Nephron progenitor cell (in vitro differentiated cells): Measurements from ENCODE around the gene BAIAP2L2.

Experiments
- DNase-seq: peaks from one replicate; pipeline ENCODE4 v3.0.0; 2021
- H3K27ac Mint-ChIP-seq: 2 replicates; pipeline ENCODE4 v1.8.0; 2021; ENCODE audit warnings: mild to moderate bottlenecking, moderate library complexity, mixed read lengths
- H3K27me3 Mint-ChIP-seq: 2 replicates; pipeline ENCODE4 v1.8.0; 2021; ENCODE audit warnings: mild to moderate bottlenecking, low read depth, mixed read lengths; ENCODE audit not compliant: poor library complexity
- H3K36me3 Mint-ChIP-seq: 2 replicates; pipeline ENCODE4 v1.8.0; 2021; ENCODE audit warnings: low read depth, mixed read lengths
- H3K4me1 Mint-ChIP-seq: 2 replicates; pipeline ENCODE4 v1.8.0; 2021; ENCODE audit warnings: mixed read lengths
- H3K4me3 Mint-ChIP-seq: 2 replicates; pipeline ENCODE4 v1.8.0; 2021; ENCODE audit warnings: mild to moderate bottlenecking, moderate library complexity, mixed read lengths
- H3K9me3 Mint-ChIP-seq: 2 replicates; pipeline ENCODE4 v1.8.0; 2021; ENCODE audit warnings: mild to moderate bottlenecking, moderate library complexity, mixed read lengths
- CTCF ChIP-seq: fragments of 200-600 bp; sonication (generic); IDR thresholded peaks from 2 replicates; pipeline ENCODE4 v1.5.0; 2021; ENCODE audit warnings: antibody characterized with exemption

BAIAP2L2 gene

GRCh38 chr22:38085056-38085455 is 25.4 kb downstream of the BAIAP2L2 start:
- Mint-ChIP-seq H3K27me3 (peaks cover 29% of the 10 kb centered on the region), H3K9me3 (no peaks in the 10 kb centered on the region), H3K36me3 (no peaks in the 10 kb centered on the region), H3K4me1 (peaks cover 16% of the 10 kb centered on the region), H3K4me3 (no peak overlapping the region), H3K27ac (no peak overlapping the region)
- DNase-seq: no peak
- TF ChIP-seq CTCF: no peak

DNA sequence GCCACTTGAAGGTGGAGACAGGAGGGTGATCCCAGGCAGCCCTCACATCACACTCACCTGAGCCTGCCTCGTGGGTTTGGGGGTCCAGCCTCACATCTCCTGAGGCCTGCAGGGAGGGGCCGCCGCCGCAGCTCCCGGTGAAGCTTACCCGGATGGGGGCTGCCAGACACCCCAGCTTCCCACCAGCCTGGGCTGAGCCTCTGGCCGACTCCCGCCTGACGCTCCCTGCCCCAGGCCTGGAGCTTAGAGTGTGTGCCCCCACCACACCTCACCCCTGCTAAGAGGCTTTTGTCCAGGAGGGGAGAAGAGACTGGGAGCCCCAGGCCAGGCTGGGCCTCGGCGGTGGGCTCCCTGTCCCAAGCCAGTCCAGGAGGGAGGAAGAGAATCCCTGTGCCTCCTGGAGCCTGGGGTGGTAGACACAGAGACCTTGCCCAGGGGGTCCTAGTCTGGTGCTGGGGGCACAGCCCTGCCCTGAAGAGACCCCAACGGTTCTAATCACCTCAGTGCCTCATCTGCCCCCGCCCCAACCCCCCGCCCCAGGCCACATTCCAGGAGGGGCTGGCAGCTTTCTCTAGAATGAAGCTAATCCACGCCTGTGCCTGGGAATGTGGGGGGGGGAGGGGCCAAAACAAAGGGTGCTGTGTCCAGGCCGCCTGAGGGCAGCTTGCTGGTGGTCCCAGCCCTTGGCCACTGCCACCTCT is 26.4 kb downstream of the BAIAP2L2 start, which contains the start of gene SLC16A8:
SLC16A8 (minus strand) TSS at position 254 of the 701 bp plus-strand sequence. CDS start 1,311 bp downstream, outside the sequence.
- H3K27me3 Mint-ChIP-seq: peaks cover 33% of the 10 kb centered on the region

DNA sequence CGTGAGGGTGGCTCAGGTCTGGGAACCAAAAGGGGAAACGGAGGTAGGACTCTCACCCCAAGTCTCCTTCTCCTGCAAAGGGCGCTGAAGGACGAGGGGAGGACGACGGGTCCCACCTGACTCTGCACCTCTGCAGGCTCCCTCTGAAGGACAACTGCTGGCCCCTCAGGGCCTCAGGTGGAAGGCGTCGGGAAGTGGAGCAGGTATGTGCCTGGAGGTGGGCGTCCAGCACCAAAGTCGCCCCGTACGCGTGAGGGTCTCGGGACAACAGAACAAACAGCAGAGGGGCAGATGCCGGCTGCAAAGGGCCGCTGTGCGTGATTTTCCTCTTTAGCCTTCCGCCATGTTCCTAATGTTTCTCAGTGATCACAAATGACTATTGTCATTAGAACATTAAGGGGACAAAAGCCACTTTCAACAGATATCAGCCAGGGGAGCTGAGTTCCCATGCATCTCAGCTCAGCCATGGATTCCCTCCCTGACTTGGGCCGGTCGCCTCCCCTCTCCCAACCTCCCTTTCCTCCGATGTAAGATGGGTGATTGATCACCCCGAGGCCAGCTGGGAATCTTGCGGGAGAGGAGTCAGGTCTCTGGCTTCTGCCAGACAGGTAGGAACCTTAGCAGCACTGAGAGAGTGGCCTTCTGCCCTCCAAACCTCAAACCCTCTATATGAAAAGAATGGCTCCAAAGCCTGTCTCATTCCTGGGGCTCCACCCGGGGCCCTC is 27.3 kb downstream of the BAIAP2L2 start:
- TF ChIP-seq CTCF: no peak
- Mint-ChIP-seq H3K4me1 (peaks cover 16% of the 10 kb centered on the region), H3K36me3 (no peaks in the 10 kb centered on the region), H3K9me3 (no peaks in the 10 kb centered on the region), H3K27me3 (peaks cover 33% of the 10 kb centered on the region), H3K4me3 (no peak overlapping the region), H3K27ac (no peak overlapping the region)
- no peak for DNase-seq

More for the DNA sequence above, 26.4 kb downstream of the BAIAP2L2 start, which contains the start of gene SLC16A8:
- TF ChIP-seq CTCF: no peak
- Mint-ChIP-seq H3K9me3 (no peaks in the 10 kb centered on the region), H3K36me3 (no peaks in the 10 kb centered on the region), H3K4me3 (no peak within 1 kb of the TSS), H3K27ac (no peak within 1 kb of the TSS), H3K4me1 (peaks cover 16% of the 10 kb centered on the region)
- no peak for DNase-seq

DNA sequence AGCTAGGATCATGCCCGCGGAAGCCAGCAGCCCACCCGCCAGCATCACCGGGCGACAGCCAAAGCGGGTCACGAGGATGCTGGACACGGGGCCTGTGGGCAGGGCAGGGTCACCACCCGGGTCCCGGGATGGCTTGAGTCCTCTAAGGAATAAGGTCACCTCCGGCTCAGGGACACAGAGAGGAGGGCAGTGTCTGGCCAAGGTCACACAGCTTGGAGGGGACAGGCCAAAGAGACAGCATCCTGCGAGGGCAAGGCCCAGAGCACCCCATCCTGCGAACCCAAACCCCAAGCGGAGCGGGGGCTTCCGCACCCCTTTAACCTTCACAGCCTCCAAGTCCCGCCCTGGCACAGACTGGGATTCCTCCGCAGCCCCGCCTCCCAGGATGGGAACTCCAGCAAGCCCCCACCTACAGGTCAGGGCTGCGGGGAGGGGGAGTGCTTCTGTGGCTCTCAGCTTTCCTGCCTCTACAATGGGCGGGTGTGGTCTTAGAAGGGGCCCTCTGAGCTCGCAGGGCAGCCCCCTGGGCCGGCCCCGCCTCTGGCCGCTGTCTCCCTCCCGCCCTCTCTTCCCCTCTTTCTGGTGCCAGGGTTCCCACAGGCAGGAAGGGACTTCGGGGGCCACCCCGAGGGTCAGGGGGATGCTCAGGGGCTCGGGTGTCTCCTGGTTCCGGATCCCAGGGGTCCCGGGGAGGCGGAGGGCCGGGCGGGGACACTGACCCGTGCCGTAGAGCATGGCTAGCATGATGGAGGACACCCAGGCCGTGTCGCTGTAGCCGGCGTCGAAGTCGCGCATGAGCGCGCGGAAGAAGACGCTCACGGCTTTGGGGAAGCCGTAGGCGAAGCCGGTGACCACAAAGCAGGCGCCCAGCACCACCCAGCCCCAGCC is 28.3 kb downstream of the BAIAP2L2 start:
- H3K27ac Mint-ChIP-seq: no peak overlapping the region
- no peak for DNase-seq
- no peak for TF ChIP-seq CTCF

DNA sequence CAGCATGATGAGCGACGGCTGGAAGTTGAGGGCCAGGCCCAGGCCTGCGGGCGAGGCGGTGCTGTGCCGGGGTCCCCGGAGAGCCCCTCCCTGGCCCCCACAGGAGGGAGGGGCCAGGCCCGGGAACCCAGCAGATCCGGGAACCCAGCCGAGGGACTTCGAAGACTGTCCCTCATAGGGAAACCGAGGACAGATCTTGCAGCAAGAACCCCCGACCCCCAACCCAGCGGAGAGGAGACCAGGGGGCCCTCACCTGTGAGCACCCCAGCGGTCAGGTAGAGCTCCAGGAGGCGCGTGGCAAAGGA is 28.9 kb downstream of the BAIAP2L2 start:
- H3K4me3 Mint-ChIP-seq: no peak overlapping the region
- no peaks in the 10 kb centered on the region for H3K36me3 Mint-ChIP-seq
- H3K27me3 Mint-ChIP-seq: peaks cover 28% of the 10 kb centered on the region
- peaks cover 17% of the 10 kb centered on the region for H3K4me1 Mint-ChIP-seq
- DNase-seq: no peak
- no peak for TF ChIP-seq CTCF
- H3K9me3 Mint-ChIP-seq: no peaks in the 10 kb centered on the region
- H3K27ac Mint-ChIP-seq: no peak overlapping the region

More for the DNA sequence above, 28.3 kb downstream of the BAIAP2L2 start:
- no peaks in the 10 kb centered on the region for H3K9me3 Mint-ChIP-seq
- H3K36me3 Mint-ChIP-seq: no peaks in the 10 kb centered on the region
- H3K4me1 Mint-ChIP-seq: peaks cover 14% of the 10 kb centered on the region
- H3K27me3 Mint-ChIP-seq: peaks cover 28% of the 10 kb centered on the region
- no peak overlapping the region for H3K4me3 Mint-ChIP-seq
